LNCAP (cell line): ENCODE results near the gene SELENOO.

ENCODE experiments used
- CTCF ChIP-seq: fragments of 450-650 bp; IDR thresholded peaks from 2 replicates; pipeline ENCODE4 v1.5.1; 2017; ENCODE audit warnings: mild to moderate bottlenecking

The SELENOO gene

GRCh38 chr22:50261615-50262459 is 61.0 kb downstream of the SELENOO start, which contains the start of gene MAPK12:
MAPK12 (minus strand) TSS chr22:50261683; CDS start chr22:50261509, 174 bp downstream.
- no peak for TF ChIP-seq CTCF

- no peak for TF ChIP-seq CTCF
Measured at GRCh38 chr22:50262460-50262911, 61.7 kb downstream of the SELENOO start.

DNA sequence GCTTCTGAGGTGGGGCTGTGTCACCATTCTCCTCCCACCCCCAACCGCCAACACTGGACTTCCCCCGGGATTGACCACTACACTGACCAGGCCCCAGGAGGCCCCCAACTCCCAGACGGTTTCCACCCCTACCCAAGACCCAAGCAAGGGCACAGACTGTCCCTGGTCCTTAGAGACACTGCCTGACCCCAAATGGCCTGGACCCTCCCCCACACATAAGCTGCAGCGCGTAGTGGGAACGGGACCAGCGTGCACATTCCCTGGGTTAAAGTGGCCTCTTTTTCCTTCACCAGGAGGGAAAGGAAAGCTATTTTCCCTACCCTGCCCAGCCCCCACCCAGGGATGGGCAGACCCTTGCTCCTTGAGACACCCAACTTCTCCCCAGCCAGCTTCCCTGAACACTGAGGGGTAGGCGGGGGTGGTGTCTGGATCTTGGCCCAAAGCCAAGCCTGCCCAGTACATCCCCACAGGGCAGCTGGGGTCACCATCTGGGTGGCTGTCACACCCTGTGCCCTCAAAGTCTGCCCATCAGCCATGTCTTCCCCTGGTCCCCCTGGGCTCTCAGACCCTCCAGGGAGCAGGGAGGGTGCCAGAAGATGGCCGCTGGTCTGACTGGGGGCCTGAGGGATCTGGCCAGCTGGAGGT is 62.3 kb downstream of the SELENOO start:
- TF ChIP-seq CTCF, result no peak

DNA sequence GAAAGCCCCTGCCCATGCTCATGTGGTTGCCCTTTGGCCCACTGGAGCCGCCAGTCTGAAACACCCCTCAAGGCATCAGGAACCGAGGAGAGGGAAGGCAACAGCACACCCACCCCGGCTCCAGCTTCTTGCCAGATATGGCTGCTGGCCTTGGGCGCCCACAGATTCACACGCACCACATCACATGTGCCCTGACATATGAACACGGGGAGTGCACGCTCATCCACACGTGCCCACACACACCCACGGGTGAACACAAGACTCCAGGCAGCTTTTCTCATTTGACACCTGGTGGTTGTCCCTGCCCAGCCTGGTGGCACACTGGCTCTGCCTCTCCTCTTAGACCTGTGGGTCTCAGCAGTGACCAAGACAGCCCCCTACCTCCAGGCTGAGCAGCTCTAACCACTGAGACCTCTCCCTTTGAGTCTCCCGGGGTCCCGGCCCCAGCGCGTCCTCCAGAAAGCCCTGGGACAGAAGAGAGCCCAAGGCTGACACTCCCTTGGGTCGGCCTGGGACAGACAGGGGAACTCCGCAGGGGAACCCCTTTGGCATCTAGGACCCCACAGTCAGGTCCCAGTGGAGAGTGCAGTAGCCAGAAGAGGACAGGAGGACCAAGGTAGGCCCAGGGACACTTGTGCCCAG is 63.4 kb downstream of the SELENOO start:
- TF ChIP-seq CTCF, result no peak

- TF ChIP-seq CTCF, result no peak
Measured at GRCh38 chr22:50264946-50265669, 64.3 kb downstream of the SELENOO start.

GRCh38 chr22:50266994-50267393 is 66.2 kb downstream of the SELENOO start:
- no peak for TF ChIP-seq CTCF
